ENCODE results near the gene C6orf141. TPM values are rescaled to one million over a fixed set of nuclear protein-coding genes. Genes with fewer than 3 reads are reported as not detected.
"Not testable (repeated sequence)": the region's sequence is repeated elsewhere in the genome, so short reads cannot be mapped to it uniquely, and the experiment has no call there.

C6orf141 gene
- total RNA-seq, 1 donor from 2014 or later, result not detected

DNA sequence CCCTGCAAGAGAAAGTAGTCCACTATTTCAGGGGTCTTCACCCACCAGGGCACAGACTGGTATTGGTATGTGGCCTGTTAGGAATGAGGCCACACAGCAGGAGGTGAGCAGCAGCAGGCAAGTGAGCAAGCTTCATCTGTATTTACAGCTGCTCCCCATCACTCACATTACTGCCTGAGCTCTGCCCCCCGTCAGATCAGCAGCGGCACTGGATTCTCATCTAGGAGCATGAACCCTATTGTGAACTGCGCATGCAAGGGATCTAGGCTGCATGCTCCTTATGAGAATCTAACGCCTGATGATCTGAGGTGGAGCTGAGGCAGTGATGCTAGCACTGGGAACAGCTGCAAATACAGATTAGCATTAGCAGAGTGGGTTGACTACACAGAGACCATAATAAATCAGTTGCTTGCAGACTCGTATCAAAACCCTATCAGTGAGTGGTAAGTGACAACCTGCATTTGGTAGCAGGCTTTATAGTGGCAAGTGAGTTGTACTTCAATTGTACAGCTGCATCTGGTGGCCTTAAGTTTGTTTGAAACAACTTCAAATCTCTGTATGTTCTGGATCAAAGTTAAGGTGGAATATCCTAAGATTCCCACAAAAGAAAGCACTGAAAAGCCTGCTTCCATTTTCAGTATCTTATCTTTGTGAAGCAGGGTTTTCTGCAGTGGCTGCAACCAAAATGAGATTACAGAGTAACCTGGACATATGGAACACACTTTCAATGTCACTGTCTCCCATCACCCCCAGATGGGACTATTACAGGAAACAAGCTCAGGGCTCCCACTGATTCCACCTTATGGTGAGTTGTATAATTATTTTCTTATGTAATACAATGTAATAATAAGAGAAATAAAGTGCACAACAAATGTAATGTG is 12.8 kb downstream of the C6orf141 start:
- DNase-seq (ENCODE audit: missing footprints), result no peak
- ATAC-seq, result no peak
- intact Hi-C loops (cut with DNase I), result no loop called here

DNA sequence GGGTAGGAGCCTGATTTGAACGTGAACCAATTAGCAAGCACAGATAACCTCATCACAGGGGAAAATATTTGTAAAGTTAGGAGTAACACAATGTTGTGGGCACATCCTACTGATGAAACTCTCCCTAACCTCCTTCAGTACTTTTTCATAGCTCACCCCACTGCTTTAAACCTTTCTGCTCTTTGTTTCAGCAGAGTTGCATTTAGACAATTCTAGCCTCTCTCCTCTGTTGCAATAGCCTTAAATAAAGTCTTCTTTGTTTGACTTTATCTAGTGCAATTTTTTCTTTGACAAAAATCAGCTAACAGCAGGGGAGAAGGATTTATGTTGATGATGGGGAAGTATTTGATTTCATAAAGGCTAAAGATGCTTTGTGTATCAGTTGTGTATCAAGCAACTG is 14.1 kb downstream of the C6orf141 start:
- intact Hi-C loops (cut with DNase I), result no loop called here
- no peak for DNase-seq (ENCODE audit: missing footprints)
- no peak for ATAC-seq

DNA sequence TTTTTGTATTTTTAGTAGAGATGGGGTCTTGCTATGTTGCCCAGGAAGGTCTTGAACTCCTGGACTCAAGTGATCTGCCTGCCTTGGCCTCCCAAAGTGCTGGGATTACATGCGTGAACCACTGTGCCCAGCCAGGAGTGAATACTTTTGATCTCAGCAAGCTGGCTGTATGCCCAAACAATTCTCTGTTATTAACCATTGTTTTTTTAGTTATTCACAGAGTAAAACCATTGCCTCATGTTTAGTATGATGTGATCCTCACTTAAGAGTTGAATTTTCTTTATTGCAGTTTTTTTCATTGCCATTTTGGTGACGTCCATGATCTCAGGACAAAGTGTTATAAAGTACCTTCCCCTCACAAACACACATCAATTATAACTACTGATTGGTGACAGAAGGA is 14.8 kb downstream of the C6orf141 start:
- no peak for DNase-seq (ENCODE audit: missing footprints)
- intact Hi-C loops (cut with DNase I), result no loop called here
- no peak for ATAC-seq

DNA sequence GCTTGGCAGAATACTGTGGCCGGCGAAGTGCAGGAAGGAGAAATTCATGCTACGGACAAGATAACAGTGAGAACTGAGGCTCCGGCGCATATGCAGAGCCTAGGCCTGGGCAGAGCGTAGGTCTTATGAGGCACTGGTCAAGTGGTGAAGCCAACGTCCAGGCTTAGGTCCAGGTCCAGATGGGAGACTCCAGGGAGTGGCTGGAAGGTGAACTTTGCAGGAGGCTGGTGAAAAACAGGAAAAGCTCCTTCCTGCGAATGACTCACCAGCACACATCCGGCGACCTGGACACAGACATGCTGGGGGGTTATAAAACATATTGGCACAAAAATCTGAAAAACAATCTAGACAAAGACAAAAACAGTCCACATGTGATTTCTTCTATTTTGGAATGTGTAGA is 15.4 kb downstream of the C6orf141 start:
- ATAC-seq (no peak), DNase-seq (ENCODE audit: missing footprints) (no peak)
- intact Hi-C loops (cut with DNase I), result no loop called here

DNA sequence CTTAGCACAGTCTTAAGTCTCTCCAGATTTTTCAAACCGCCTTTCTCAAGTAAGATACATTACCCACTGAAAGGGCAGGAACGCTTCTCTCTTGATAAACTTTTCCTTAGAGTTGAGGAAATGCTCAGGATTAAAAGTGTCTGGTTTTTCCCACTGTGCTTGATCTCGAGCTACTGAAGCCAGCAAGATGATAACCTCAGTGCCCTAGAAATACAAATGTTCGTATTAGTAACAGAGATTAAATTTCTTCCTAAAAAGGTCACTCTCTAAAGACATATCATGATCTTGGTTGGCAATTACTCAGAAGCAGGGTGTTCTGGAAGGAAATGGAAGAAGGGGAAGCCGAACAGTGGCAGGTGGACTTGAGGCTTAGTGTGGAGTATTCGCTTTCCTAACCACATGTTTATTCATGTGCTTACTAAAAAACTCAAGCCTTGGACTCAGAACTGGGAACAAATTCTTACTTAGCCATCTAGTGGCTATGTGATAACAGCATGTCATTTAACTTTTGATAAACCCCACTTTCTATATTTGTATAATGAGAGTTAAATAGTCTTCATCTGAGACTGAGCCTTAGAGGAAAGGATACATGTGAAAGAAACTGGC is 20.1 kb downstream of the C6orf141 start:
- ATAC-seq, result no peak
- DNase-seq (ENCODE audit: missing footprints), result no peak
- intact Hi-C loops (cut with DNase I), result no loop called here

DNA sequence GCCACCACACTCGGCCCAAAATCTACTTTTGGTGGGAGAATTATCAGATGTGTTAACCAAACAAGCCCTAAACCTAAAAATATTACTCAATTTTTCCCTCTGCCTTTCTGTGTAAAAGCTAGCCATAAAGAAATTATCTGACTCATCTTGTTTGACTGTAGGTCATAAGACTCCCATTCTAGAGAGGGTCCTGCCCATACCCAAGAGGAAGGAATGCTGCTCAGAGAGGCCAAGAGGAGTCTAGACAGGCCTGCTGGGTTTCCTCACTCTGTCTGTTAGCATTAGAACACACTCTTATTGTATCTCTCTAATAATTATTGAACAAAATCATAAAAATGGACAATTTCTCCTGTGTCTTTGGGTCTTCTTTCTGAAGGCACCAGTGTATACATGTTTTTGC is 26.1 kb downstream of the C6orf141 start:
- DNase-seq (ENCODE audit: missing footprints) (no peak), ATAC-seq (no peak)
- intact Hi-C loops (cut with DNase I), result no loop called here

DNA sequence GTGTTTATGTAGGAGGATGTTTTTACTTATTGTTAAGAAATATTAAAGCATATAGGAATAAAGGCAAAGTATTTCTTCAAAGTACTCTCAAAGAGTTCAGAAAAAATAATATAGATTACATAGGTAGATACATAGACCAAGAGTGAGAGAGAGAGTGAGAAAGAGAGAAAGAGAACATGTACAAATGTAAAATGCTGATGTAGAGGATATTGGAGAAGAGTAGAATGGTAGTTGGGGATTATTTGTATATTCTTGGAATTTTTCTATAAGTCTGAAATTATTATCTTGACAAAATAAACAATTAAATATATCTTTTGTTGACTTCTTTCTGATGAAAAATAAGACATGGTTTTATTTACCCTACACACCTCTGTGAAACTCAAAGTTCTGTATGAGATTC is 29.2 kb downstream of the C6orf141 start:
- DNase-seq (ENCODE audit: missing footprints) (no peak), ATAC-seq (no peak)
- intact Hi-C loops (cut with DNase I), result no loop called here

DNA sequence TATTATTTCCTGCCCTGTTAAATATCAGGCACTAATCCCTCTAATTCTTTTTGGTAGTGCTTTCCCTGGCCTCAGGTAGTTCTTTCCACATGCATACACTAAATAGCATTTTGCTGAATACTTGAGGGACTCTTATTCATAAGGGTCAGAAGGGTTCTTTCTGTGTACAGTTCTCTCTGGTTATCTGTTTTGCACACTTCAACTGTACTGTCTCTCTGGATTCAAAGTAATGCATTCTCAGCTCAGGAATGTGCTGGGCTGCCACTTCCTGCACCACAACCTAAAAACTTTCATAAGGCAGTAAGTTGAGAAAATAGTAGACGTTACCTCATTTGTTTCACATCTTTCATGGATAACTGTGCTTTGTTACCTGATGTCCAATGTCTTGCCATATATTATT is 32.1 kb downstream of the C6orf141 start:
- DNase-seq (ENCODE audit: missing footprints), result no peak
- intact Hi-C loops (cut with DNase I), result no loop called here
- ATAC-seq, result no peak

DNA sequence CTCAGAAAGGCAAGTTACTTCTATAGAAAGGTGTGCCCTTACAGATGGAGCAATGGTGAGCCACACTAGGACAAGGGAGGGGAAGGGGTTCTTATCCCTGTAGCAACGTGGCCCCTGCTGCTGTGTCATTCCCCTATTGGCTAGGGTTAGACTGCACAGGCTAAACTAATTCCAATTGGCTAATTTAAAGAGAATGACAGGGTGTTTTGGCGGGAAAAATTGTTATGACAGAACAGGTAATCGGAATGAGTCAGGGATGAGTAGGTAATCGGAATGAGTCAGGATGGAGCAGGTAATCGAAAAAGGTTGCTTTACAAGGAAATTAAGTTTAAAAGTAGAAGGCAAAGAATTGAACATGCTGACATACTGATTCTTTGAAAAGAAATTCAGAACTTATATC is 36.8 kb downstream of the C6orf141 start:
- DNase-seq (ENCODE audit: missing footprints); ATAC-seq; intact Hi-C loops (cut with DNase I): not testable (repeated sequence)

Other genes starting within 250 kb of the C6orf141 start
- gene MMUT, start 87.4 kb upstream of the C6orf141 start, total RNA-seq, result 32.7 TPM
- 4.3 TPM for gene CENPQ, start 87.3 kb upstream of the C6orf141 start, total RNA-seq
- not detected for gene GLYATL3, start 50.7 kb upstream of the C6orf141 start, total RNA-seq
- 0.76 TPM for gene RHAG, start 86.2 kb downstream of the C6orf141 start, total RNA-seq
- gene CRISP2, start 162.9 kb downstream of the C6orf141 start, total RNA-seq, result not detected
- gene CRISP3, start 193.7 kb downstream of the C6orf141 start, total RNA-seq, result not detected
- not detected for gene PGK2, start 236.6 kb downstream of the C6orf141 start, total RNA-seq